ENCODE data around the gene TEKT2.

TEKT2 gene

DNA sequence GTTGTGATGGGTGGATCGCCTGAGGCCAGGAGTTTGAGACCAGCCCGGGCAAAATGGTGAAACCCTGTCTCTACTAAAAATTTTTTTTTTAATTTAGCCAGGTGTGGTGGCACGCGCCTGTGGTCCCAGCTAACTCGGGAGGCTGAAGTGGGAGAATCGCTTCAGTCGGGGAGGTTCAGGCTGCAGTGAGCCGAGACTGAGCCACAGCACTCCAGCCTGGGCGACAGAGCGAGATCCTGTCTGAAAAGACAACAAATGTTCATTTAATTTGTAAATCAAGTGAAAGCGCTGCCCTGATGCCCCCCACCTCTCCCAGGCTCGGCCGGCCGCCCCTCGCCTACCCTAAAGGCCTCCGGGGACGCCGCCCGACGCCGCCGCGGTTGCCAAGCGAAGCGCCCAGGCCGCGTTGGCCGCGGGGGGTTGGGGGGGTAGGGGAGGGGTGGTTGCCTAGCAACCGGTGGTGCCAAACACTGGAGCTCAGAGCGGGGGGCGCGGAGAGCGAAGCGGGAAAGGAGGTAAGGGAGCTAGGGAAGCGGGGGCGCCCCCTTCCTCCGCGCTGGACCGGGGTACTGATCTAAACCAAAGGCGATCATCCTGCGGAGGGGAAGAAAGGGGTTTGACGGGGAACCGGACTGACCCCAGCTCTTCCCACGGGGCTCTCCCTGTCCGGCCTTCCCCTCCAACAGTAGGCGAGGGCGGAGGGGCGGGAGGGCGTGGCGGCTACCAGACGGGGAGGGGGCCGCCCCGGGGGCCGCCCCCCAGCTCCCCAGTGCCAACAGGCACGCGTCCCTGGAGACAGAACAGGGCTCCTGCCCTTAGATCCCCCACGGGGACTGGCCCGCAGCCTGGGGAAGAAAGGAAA is at the start of gene TEKT2:
Gene TEKT2, plus strand, starts transcription at position 460 of the 862 bp plus-strand sequence. CDS start 828 bp downstream, outside the sequence.
- no peak for DNase-seq (ENCODE audit: low read depth)

DNA sequence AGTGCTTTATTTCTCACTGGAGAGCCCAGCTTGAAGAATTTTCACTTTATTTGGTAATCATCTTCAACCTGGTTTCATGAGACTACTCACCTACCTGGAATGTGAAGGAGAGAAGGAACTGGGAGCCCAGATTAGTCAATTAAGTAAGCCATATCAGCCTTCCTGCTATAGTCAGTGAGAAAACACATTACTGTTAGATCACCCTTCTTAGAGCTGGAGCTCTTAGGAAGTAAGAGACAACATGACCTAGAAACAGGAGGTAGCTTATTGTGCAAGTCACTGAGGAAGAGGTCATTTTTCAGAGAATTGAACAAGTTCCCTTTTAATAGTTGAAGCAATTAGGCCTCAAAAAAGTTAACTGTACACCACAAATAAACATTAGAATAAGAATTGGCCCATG is 49.2 kb upstream of the TEKT2 start:
- no peak for DNase-seq (ENCODE audit: low read depth)

DNA sequence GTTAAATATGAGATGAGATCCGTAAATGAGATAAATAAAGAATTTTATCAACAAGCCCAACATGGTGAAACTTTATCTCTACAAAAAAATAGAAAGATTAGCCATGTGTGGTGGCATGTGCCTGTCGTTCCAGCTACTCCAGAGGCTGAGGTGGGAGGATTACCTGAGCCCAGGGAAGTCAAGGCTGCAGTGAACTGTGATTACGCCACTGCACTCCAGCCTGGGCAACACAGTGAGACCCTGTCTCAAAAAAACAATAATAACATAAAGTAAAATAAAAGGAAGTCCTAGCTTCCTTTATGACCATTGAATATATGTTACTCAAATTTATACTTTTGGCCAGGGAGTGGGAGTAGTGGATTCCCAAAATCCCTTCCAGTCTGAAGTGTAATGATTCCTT is 48.7 kb upstream of the TEKT2 start:
- no peak for DNase-seq (ENCODE audit: low read depth)

DNA sequence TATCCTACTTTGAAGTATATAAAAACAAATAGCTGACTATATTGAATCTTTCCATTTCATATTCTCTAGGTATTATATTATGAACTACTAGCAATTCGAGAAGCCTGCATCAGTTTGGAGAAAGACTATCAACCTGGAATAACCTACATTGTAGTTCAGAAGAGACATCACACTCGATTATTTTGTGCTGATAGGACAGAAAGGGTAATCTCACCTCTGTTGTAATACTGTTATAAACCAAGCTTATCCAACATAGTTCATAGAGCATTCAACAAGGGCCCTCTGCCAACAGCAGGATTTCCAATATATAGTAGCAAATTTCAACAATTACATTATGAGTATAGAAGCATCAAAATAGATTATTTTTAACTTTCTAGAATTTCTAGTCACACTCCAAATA is 43.7 kb upstream of the TEKT2 start:
- no peak for DNase-seq (ENCODE audit: low read depth)

DNA sequence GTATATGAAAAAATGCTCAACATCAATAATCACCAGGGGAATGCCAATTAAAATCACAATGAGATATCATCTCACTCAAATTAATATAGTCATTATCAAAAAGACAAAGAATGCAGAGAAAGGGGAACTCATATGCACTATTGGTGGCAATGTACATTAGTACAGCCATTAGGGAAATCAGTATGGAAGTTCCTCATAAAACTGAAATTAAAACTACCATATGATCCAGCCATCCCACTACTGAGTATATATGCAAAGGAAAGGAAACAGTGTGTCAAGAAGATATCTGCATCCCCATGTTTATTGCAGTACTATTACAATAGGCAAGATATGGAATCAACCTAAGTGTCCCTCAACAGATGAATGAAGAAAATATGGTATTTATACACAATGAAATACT is 32.1 kb upstream of the TEKT2 start:
- no peak for DNase-seq (ENCODE audit: low read depth)

DNA sequence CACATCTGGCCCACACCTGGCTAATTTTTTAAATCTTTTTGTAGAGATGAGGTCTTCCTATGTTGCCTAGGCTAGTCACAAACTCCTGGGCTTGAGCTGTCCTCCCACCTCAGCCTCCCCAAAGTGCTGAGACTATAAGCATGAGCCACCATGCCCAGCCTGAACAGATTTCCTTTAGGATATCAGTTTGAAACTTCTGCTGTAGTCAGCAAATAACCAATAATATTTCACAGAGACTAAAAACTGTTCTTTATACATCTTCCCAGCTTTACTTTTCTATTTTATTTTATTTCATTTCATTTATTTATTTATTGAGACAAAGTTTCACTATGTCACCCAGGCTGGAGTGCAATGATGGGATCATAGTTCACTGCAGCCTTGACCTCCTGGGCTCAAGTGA is 29.9 kb upstream of the TEKT2 start:
- DNase-seq (ENCODE audit: low read depth): no peak

DNA sequence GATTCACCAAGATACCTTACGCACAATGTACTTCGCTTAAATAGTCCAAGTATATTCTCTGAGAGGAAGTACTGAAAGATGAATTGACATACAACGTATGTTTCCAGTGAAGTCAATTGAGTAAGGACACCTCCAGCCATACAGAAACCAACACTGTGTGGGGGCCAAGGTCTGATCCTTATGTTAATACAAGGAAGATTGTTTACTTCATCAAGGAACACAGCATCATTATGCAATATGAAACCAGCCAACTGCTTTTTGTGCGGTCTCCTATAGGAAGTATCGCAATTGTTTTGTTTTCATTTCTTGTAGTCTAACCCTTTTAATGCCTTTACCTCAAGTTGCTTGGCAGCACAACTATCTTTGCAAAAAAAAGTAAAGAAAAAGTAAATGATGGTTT is 28.2 kb upstream of the TEKT2 start:
- DNase-seq (ENCODE audit: low read depth): no peak

DNA sequence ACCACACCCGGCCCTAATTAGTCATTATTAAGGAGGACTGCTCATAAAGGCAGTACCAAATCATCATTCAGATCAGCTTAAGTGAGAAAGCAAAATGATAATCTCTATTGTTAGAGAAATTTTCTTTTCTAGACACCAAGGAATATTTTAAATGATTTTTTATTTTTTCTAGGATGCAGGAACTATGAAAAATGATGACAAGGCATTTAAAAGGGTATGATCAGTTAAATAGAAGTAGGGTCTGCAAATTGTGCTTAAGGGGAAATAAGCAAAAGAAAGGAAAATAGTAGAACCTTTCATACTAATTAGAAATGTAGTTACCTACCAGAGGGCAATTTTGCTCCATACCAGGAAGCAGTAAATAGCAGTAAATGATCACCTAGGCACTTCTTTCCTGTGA is 21.6 kb upstream of the TEKT2 start:
- no peak for DNase-seq (ENCODE audit: low read depth)

DNA sequence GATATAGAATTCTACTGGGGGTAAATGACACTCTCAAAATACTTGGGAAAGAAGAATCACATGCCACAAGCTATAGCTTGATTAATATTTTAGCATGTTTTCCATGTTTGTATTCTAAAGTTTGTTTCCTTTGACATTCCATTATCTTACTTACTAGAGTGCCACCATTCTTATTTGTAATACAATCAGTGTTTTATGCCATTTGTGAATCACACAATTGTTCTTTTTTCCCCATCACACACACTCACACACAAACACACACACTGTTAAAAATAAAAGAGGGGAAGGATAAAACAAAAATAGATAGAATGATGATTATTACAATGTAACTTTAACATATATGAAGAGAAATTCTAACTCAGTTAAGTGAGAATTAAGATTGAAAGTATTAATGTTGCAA is 16.0 kb upstream of the TEKT2 start:
- DNase-seq (ENCODE audit: low read depth): no peak

- no peak for DNase-seq (ENCODE audit: low read depth)
Observed at GRCh38 chr1:36068866-36069265, 15.0 kb upstream of the TEKT2 start.

- DNase-seq (ENCODE audit: low read depth): no peak
Observed at GRCh38 chr1:36070349-36070748, 13.5 kb upstream of the TEKT2 start.

DNA sequence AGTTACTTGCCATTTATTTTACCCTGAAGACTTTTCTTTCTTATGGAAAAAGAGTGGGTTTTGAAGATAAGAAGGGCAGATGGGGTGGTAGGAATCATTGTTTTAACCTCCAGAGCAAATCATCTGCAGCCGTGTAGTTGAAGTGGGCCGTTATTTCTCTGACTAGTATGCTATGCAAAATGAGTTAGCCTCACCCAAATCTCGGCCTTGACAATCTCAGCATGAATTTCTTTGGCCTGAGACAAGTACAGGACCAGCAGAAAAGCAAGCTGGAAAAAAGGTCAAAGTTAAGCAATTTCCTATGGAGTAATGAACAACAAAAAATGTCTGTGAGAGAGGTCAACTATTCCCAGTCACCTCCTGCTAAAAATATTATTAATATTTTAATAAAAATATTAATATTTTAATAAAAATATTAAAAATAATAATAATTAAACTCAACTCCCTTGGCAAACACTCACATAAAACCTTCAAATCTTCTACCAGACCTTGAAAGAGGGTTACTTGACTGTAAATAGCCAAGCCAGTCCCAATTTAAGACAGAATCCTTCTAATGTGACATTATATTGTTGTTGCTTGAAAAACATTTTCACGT is 6.8 kb upstream of the TEKT2 start:
- no peak for DNase-seq (ENCODE audit: low read depth)

DNA sequence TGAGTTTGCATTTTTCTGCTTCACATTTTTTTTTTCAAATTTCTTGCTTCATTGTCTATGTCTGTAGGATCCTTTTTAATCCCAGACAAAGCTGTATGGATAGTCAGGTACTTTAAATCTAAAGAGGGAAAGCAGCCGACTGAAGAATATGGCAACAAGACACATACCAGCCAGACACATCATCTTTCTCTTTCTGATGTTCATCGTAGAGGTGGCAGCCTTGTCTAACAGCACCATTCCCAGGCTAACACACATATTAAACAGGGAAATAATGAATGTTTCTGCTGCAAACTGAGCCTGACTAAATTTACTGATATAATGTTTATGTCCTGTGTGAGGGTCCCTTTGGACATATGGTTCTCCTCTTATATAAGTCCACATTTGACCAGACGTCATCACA is 3.7 kb upstream of the TEKT2 start:
- no peak for DNase-seq (ENCODE audit: low read depth)

DNA sequence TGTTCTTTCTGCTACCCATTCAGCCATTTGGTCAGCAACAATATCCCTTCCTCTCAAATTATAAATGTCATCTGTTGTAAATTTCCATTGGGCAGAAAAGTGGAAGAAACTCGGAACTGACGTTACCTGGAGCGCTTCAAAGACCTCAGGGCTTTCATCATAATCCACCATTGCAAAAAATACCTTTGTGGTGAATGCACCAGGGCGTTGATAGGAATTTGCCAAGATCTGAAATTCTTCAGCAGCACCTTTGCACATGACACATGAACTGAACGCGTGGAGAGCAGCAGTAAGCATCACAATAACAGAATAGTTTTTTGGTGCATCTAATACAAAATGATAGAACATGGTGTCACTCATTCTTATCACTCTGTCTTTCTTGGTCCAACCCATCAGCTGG is 3.1 kb upstream of the TEKT2 start:
- DNase-seq (ENCODE audit: low read depth): no peak

DNA sequence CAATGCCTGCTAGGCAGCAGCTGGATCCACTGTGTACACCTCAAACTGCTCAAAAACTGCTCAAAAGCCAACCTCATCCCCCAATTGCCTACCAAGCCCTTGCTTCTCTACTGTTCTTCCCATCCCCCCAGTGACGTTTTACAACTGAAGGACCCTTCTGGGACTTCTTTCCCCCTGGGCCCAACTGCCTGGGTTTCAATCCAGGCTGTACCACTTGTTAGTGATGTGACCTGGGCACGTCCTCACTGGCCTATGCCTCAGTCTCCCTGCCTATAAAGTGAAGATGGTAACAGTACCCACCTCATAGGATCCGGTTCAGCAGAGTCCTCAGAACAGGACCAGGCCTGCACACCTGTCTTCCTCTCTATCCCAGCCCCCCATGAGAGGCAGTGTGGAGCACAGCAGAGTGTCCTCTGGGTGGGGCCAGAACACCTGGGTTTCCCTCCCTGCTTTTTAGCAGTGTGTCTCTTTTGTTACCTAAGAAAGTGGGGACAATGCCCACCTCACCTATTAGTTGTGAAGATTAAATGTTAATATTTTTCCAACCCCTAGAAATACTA is 1.9 kb upstream of the TEKT2 start:
- DNase-seq (ENCODE audit: low read depth): no peak

- DNase-seq (ENCODE audit: low read depth): no peak
Observed at GRCh38 chr1:36083219-36083618, 675 bp upstream of the TEKT2 start.

DNA sequence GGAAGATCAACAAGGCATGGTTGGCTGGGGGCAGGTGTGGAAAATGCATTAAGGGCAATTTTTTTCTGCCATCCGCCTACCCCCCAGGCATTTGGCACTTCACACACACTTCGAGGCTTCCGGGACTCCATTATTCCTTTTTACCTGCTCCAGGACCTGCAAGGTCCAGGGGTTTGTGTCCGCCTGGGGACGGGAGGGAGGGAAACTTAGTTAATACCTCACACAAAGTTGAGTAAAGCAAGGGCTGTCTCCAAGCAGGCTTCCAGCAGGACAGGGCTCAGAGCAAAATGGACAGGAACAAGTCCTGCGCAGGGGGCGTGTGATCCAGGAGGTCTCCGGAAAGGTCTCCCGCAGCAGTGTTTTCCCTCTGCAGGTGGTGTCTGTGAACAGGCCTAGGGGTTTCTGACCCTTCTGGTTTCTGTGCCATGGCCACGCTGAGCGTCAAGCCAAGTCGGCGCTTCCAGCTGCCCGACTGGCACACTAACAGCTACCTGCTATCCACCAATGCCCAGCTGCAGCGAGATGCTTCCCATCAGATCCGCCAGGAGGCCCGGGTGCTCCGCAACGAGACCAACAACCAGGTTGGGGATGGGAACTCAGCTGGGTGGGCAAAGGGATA is 712 bp downstream of the TEKT2 start:
- no peak for DNase-seq (ENCODE audit: low read depth)

- no peak for DNase-seq (ENCODE audit: low read depth)
Observed at GRCh38 chr1:36085126-36085525, 1.2 kb downstream of the TEKT2 start.

DNA sequence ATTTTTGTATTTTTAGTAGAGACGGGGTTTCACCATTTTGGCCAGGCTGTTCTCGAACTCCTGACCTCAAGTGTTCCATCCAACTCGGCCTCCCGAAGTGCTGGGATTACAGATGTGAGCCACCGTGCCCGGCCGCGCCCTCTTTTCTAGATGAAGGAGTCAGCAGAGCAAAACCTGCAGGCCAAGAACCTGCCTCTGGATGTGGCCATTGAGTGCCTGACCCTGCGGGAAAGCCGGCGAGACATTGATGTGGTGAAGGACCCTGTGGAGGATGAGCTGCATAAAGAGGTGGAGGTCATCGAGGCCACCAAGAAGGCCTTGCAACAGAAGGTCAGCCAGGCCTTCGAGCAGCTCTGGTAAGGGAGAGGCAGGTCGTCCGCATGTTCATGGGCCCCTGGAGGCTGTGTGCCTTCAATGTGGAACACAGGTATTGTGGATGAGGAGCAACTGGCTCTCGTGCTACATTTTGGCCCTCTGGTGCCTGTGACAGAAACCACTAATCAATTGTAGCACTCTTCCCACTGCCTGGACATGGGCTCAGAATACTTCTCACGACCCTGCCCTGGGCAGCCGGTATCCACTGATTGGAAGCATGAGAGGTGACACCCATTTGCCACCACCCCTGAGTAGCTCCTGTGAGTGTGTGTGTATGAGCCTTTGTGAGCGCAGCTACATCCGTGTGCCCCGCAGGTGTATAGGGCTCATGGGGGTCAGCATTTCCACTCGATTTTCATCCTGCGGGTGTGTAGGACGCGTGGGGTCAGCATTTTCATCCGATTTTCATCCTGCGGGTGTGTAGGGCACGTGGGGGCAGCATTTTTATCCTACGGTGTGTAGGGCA is 2.0 kb downstream of the TEKT2 start:
- DNase-seq (ENCODE audit: low read depth): no peak

- no peak for DNase-seq (ENCODE audit: low read depth)
Observed at GRCh38 chr1:36086529-36087232, 2.8 kb downstream of the TEKT2 start.
